OCI-M2 (cell line): ENCODE results near the gene RNF212.
"Not testable (repeated sequence)": the region's sequence is repeated elsewhere in the genome, so short reads cannot be mapped to it uniquely, and the experiment has no call there.

Source experiments
- DNase-seq: peaks from one replicate; lab custom pipeline; 2025; ENCODE audit not compliant: unreplicated experiment; lab: John Stamatoyannopoulos, UW

Gene RNF212

DNA sequence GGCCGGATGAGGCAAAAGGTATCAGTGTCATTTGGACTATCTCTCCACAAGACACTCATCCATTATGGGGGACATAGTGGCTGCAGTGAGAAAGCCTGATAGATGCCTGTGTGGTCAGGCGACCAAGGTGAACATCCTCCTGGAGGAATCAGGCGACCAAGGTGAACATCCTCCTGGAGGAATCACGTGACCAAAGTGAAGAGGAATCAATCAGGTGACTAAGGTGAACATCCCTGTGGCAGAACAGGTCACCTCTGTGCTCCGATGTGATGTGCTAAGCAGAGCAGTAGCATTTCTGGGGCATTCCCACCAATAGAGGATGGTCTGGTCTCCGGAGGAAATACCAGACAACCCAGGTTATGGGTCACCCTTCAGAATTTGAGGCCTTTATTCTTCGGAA, 44.0 kb downstream of the RNF212 start:
- no peak for DNase-seq

DNA sequence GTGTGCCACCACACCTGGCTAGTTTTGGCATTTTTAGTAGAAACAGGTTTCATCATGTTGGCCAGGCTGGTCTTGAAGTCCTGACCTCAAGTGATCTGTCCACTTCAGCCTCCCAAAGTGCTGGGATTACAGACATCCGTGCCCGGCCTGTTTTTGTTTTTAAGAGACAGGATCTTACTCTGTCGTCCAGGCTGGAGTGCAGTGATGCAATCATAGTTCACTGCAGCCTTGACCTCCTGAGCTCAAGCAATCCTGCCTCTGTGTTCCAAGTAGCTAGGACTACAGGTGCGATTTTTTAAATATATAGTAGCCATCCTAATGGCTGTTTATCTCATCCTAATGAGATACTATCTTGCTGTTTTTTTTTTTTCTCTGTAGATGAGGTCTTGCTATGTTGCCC, 47.6 kb downstream of the RNF212 start:
- no peak for DNase-seq

DNA sequence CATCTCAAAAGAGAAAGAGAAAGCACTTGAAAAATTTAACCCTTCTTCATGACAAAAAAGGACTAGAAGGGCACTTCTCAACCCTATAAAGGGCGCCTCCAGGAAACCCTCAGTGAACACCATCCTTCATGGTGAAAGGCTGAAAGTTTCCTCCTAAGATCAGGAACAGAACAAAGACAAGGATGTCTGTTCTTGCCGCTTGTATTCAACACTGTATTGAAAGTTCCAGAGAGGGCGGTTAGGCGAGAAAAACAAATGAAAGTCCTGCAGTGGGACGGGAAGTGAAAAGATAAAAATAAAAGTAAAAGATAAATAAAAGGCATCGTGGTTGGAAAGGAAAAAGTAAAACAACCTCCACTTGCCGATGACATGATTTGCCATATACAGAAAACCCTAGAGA, 50.9 kb downstream of the RNF212 start:
- no peak for DNase-seq

DNA sequence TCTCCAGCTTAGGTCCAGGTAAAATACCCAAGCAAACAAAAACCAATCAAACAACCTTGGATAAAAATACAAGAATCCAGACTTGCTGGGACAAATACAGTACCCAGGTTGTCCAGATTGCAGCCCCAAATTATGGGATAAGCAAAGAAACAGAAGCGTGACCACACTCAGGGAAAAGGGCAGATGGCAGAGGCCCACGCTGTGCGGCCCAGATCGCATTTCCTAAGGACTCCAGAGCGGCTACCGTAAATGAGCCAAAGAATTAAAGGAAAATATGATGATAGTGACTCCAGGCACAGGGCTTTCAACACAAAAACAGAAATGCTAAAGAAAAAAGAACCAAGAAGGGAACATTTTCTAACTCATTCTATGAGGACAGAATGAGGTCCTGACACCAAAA, 51.6 kb downstream of the RNF212 start:
- no peak for DNase-seq

DNA sequence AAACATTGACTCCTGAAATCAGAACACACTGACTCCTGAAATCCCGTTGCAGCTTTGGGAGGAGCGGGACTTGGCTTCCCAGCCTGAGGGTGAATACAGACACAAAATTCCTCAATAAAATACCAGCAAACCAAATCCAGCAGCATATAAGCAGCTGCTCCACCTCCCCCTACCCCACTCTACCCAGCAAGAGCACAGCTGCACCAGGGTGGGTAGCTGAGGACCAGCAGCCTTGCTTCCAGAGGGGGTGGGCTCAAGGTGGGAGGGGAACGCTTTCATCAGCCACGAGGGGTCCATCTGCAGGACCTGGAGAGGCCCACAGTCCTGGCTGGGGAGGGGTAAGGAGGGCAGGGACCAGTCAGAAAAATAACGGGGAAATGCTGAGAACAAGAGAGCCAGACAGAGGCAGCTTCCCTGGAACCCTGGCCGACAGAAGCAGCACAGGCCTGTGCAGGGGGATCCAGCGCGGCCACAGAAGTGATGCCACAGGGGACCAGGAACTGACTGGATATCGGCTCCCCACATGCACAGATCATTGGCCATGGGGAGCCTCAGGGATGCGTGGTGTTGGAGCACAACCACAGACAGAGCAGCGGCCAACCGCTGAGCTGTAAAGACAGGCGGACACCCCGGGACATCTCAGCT, 52.2 kb downstream of the RNF212 start:
- DNase-seq: no peak

DNA sequence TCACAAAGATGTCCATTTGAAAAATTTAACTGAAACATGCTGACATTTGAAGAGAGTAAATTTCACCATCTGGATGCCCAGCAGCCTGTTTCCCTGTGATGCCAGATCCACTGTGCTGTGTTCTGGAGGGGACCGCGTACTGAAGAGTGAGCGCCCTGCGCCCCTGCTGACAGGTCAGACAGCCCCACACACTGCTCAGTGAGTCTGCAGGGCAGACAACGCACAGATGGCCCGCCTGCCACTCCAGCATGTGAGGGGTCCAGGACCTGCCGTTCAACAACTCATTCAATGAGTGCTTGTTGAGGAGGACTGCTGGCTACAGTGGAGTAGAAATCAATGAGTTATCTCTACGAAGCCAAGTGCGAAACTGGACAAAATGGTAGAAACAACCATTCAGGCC, 52.7 kb downstream of the RNF212 start:
- no peak for DNase-seq

DNA sequence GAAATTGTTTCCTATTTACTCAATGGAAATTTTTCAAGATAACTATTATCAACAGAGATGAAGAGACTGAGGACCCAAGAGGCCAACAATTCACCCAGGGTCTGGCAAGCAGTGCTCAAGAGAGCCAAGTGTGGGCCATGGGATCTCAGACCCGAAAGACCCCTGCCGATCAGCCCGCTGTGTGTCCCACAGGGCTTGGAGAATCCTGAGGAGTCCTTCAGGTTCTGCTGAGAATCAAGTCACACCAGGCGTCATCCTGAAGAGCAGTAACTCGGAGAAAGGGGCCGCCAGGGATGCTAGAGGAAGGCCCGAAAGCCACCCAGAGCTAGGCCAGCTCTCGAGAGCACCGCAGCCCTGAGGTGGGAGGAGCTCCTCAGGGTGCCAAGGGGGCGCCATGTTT, 53.2 kb downstream of the RNF212 start:
- DNase-seq: no peak

DNA sequence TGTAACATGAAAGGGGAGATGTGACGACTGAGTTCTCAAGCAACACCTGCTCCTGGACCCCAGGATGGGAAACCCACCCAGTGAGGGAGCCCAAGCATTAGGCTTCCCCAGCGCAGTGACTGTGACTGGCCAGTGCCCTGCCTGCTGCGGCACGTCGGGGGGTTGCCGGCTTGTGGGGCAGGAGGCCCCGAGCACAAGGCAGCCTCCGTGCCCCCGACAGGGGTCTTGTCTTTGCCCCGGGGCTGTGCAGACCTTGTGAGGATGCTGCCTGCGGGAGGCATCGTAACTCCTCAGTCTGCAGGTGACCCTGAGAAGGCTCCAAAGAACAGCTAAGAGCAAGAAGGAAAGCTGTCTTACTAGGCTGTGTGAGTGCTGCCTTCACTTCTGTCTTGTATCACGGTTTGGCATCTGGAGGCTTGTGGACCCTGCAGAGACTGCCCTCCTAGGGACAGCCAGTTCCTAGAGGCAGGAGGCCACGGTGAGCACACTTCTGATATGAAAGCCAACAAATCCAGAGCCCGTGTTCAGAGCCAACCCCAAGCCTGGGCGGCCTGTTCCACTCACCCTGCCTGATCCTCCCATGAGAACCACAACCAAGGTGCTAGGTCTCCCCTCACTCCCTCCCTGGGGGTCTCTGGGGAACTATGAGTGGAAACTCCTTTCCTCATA, 54.2 kb downstream of the RNF212 start:
- no peak for DNase-seq

DNA sequence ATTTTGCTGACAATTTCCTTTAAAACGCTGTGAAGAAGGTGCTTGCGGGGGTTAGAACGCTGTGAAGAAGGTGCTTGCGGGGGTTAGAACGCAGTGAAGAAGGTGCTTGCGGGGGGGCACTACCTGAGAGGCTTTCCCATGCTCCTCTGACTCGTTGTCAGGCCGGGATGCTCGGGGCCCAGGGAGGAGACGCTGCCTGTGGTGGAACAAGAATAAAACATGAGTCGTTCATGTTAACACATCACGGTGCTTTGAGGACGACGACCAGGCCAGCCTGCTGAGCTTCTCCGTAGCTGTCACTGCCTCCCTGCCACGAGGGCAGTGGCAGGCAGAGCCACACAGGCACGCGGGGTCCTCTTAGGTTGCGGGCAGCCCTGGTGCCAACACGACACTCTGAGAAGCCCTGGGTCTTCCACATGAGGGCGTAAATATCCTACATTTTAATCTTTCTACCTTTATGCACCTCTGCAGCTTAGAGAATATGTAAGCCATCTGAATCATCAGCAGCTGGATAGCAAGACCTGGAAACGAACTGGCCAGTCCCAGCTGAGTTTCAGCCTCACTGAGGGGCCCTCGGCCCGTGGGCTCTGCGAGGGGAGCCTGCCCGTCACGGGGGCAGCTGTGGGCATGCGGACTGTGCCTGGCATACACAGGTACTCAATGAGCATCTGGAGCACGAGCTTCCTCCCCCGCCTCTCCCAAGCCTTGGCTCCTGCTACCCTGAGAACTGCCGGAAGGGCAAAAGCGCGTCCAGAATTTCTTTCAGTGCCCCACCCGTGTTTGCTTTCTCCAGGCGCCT, 55.0 kb downstream of the RNF212 start:
- no peak for DNase-seq

DNA sequence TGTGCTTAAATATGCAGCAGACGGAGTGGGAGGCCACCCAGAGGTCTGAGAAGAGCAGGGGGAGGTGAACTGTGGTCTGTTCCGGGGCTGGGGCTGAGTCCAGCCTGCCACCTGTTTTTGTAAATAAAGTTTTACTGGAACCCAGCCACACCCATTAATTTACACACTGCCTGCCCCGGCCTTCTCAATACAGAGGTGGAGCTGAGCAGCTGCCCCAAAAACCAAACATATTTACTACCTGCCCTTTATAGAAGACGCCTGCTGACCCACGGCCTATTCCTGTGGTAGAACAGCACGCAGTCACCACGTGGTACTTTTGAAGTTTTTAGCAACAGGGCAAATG, 56.0 kb downstream of the RNF212 start:
- DNase-seq: no peak

DNA sequence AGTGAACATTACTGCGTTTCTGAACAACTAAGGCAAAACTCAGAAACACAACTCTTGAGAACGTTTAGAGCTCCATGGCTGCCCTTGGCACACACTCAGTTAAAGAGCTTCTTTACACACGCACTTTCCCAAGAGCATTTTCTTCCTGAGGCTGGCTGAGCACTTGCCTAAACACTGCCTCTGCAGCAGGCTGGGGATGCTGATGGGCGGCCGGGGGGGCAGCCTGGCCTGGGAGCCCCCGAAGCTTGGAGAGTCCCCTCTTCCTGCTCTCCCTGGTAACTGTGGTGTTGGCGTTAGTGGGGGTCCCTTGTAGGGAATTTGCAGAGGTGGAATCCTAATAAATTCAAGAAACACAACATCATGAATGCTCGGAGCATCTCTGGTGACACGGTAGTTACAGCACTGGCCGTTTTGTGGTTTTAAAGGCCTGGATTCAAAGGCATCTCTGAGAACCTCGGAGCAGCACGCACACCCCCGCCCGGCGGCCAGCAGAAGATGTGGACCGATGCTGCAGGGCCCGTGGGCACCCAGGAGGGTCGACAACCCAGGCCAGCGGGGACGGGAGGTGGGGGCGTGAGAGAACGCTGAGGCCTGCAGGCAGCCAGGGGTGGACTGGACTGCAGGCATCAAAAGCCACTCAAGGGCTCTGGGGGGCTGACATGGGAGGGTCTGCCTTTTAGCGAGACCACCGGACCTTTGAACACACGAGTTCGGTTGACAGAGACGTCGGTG, 56.5 kb downstream of the RNF212 start:
- no peak for DNase-seq

DNA sequence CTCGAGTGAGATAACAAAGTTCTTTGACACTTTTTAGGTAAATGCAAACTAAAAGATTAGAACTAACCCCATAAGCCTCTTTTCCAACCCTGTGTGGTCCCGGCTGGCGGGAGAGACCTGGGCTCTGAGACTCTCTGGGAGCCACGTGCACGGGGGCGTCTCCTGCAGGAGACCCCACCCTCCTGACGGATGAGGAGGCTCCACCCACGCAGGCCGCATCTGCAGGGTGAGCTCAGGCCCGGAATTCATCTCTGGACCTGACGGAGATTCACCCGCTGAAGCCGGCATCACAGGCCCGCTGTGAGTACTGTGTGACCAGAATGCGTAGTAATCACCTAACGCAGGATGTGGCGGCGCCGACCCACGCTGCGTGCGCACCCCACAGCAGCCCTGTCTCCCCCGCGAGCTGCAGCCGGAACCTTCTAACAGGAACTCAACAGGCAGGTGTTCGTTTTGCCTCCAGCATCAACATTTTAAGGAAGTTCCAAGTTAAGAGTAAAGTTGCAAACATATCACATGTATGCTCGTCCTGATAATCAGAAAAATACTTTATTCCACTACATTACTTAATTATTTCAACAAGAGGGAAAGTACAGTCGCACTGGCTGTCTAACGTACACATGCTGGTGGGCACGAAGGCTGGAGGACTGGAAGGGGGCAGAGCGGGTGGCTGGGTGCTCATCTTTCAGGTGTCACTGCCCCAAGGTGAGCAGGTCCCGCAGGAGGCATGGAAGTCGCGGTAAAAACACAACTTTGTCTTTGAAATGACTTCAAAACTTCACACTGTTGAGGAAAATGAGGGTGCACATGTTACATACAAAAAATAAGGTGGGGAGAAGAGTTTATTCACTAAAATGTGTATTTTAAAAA, 57.4 kb downstream of the RNF212 start:
- DNase-seq: no peak

DNA sequence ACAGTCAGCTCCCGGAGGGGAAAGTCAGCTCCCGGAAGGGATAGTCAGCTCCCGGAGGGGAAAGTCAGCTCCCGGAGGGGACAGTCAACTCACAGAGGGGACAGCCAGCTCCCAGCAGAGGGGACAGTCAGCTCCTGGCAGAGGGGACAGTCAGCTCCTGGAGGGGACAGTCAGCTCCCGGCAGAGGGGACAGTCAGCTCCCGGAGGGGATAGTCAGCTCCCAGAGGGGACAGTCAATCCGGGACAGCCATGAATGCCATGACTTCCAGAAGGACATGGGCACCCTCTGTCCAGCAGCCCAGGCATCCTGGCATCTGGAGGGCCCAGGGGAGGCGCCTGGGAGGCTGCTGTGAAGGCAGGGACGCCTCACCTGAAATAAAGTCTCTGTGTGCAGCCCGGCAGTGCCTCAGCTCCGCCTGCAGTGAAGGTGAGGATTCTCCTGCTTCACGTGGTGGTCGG, 58.1 kb downstream of the RNF212 start:
- DNase-seq: not testable (repeated sequence)

DNA sequence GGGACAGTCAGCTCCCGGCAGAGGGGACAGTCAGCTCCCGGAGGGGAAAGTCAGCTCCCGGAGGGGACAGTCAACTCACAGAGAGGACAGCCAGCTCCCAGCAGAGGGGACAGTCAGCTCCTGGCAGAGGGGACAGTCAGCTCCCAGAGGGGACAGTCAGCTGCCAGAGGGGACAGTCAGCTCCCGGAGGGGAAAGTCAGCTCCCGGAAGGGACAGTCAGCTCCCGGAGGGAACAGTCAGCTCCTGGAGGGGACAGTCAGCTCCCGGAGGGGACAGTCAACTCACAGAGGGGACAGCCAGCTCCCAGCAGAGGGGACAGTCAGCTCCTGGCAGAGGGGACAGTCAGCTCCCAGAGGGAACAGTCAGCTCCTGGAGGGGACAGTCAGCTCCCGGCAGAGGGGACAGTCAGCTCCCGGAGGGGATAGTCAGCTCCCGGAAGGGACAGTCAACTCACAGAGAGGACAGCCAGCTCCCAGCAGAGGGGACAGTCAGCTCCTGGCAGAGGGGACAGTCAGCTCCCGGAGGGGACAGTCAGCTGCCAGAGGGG, 58.6 kb downstream of the RNF212 start:
- DNase-seq: not testable (repeated sequence)

DNA sequence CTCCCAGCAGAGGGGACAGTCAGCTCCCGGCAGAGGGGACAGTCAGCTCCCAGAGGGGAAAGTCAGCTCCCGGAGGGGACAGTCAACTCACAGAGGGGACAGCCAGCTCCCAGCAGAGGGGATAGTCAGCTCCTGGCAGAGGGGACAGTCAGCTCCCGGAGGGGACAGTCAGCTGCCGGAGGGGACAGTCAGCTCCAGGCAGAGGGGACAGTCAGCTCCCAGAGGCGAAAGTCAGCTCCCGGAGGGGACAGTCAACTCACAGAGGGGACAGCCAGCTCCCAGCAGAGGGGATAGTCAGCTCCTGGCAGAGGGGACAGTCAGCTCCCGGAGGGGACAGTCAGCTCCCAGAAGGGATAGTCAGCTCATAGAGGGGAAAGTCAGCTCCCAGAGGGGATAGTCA, 59.5 kb downstream of the RNF212 start:
- DNase-seq: not testable (repeated sequence)

DNA sequence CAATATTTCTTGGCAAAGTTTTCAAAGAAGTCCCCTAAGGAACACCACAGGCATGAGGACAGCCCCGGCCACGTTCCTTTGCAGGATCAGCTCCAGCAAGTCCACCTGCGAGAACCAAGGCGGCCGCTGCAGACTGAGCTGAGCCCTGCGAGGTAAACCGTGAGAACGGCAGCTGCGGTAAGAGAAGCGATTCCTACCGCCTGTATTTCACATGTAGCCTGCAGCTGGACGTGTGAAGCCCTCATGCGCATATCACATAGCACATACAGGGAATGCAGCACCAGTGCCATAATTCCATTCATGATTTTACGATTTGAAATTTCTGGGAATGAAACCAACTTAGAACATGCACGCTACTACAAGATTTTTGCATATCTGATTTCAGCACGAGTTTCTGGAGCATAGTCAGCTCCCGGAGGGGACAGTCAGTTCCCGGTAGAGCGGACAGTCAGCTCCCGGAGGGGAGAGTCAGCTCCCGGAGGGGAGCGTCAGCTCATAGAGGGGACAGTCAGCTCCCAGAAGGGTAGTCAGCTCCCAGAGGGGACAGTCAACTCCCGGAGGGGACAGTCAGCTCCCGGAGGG, 60.2 kb downstream of the RNF212 start:
- no peak for DNase-seq

DNA sequence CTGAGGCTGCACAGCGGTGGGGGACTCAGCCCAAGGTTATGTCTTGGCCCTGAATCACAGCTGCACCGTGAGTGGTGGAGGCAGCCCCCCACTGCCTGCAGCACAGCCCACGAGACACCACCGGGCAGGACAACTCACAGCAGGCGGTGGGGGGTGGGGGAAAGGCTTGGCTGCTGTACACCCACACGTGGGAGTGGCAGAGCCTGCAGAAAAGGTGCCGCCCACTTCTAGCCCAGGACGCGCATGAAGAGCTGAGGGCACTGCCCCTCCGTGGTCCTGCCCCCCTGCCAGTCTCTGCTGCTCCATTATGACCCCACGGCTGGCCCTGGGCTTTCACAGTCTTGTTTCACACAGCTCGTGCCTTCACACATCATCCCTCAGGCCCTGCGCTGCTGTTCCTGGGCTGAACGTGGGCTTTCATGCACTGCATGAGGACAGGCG, 61.1 kb downstream of the RNF212 start:
- no peak for DNase-seq

DNA sequence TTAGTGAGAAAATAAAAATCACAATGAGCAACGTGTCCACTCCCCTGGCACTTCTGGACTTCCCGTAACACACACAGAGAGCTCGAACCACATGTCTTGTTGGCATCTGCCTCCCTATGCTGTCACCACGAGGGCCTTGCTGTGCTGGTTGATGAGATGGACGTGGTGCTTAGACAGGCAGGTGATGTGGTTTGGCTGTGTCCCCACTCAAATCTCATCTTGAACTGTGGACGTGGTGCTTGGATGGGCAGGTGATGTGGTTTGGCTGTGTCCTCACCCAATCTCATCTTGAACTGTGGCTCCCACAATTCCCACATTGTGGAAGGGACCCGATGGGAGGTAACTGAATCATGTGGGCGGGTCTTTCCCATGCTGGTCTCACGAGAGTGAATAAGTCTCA, 61.9 kb downstream of the RNF212 start:
- DNase-seq: no peak

DNA sequence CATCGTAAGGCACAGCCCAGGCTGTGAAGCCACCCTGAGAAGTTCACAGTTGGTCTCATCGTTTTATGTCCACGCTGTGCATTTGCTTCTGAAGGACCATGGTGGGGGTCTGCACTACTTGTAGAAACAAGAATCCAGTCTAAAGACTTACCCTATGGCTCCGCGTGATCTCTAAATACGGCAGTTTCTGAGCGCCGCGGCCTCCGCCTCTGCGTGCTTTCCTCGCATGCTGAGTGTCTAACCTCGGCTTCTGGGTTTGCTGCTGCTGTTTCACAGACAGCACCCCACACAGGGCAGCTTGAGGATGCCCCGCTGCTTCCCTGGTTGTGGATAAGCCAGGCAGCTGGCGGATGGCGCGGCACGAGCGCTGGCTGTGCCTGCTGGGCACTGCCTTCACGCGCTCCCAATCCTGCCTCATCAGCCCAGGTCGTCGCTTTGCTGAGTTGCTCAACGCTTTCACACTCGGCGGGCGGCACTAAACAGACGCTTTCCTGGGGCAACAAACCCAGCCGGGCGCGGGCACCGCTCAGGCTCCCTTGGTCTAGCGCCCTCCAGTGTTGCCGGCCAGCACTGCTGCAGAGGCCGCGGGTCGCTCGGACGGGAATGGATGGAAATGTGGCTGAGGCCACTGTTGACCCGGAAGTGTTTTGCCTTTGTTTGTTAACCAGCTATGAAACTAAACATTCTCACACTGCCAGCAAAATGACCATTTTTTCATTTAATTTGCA, 62.7 kb downstream of the RNF212 start:
- DNase-seq: no peak
